Stimulated activated CD4-positive, alpha-beta T cell treated with anti-CD3 and anti-CD28 coated beads, Interleukin-12 subunit alpha, Interleukin-12 subunit beta, amount 100 ng/mL, for 48 hours (primary cell): ENCODE measurements around the gene IFITM2.
"Not testable (repeated sequence)": the region's sequence is repeated elsewhere in the genome, so short reads cannot be mapped to it uniquely, and the experiment has no call there.

ENCODE experiments used
- DNase-seq, 3 donors: peaks; one replicate each; pipeline ENCODE4 v3.0.0-alpha.2; 2020; ENCODE audit warnings: low read depth in 2 of 3, low spot score in 1 of 3

IFITM2 gene

GRCh38 chr11:339963-340362 lies 32.3 kb downstream of the IFITM2 start:
- DNase-seq = no peak

- no peak for DNase-seq
These were observed 33.2 kb downstream of the IFITM2 start for GRCh38 chr11:340539-341512.

GRCh38 chr11:342328-342727 lies 34.7 kb downstream of the IFITM2 start:
- DNase-seq = no peak

- DNase-seq = no peak
These were observed 37.4 kb downstream of the IFITM2 start for GRCh38 chr11:344836-345578.

GRCh38 chr11:346529-346928 lies 38.9 kb downstream of the IFITM2 start:
- no peak for DNase-seq

- not testable (repeated sequence) for DNase-seq
These were observed 41.8 kb downstream of the IFITM2 start for GRCh38 chr11:349270-349954.

GRCh38 chr11:350033-350722 lies 42.6 kb downstream of the IFITM2 start:
- not testable (repeated sequence) for DNase-seq

- DNase-seq = no peak
These were observed 43.2 kb downstream of the IFITM2 start for GRCh38 chr11:350723-351255.

- DNase-seq = no peak
These were observed 43.8 kb downstream of the IFITM2 start for GRCh38 chr11:351411-351810.

GRCh38 chr11:352456-353031 lies 44.9 kb downstream of the IFITM2 start:
- DNase-seq = no peak

GRCh38 chr11:353179-353873 lies 45.7 kb downstream of the IFITM2 start:
- DNase-seq = no peak

GRCh38 chr11:355581-356458 lies 48.2 kb downstream of the IFITM2 start:
- peak; percentile 74 to 82 (median 82) for DNase-seq

GRCh38 chr11:356610-357009 lies 49.0 kb downstream of the IFITM2 start:
- DNase-seq = no peak

GRCh38 chr11:357582-357981 lies 50.0 kb downstream of the IFITM2 start:
- no peak for DNase-seq

- no peak for DNase-seq
These were observed 50.6 kb downstream of the IFITM2 start for GRCh38 chr11:358129-358800.
